HepG2 (cell line): Measurements from ENCODE around the gene RAPGEF6. TPM values are rescaled to one million over a fixed set of nuclear protein-coding genes. Genes with fewer than 3 reads are reported as not detected.

Experiments used
- ATAC-seq: fragments of 200-7000 bp; cut with Tn5 transposase; 3 replicates; pipeline ENCODE4 v1.9.1; 2020; ENCODE audit warnings: mild to moderate bottlenecking, moderate library complexity
- BruUV-seq: library from RNA; stranded (reverse); fragments of 400-500 nt; replicated peaks from 2 replicates; lab custom pipeline; 2021; lab: Mats Ljungman, UMichigan
- CTCF ChIA-PET: fragments of 300-600 bp; formaldehyde crosslinking; extraction: SDS; loops from one replicate; lab custom pipeline; 2021; ENCODE audit warnings: low total read pairs, inconsistent platforms, low intra/inter-chr PET ratio; lab: Yijun Ruan, JAX
- POLR2A ChIA-PET: fragments of 350-600 bp; sonication (Branson Sonifier 250); formaldehyde crosslinking; loops from one replicate; lab custom pipeline; 2020; ENCODE audit warnings: antibody characterized with exemption, inconsistent platforms; lab: Yijun Ruan, JAX
- DNase-seq: peaks from one replicate; pipeline ENCODE4 v3.0.0-alpha.2; 2015; ENCODE audit warnings: low spot score
- FAIRE-seq: peaks from 3 replicates; lab custom pipeline; 2011; peaks lifted over from hg19 to GRCh38; lab: Jason Lieb, UNC
- H2AFZ ChIP-seq: one replicate; pipeline ENCODE4 v1.6.1; 2011; ENCODE audit warnings: low read length, inconsistent platforms
- H3K27ac ChIP-seq: fragments of 300-600 bp; 3 replicates; pipeline ENCODE4 v1.8.0; 2011; ENCODE audit warnings: mixed run types, mild to moderate bottlenecking, mixed read lengths, low read length, inconsistent platforms; ENCODE audit not compliant: insufficient read depth; ENCODE audit errors: extremely low read length
- H3K27me3 ChIP-seq, 2 experiments: fragments of 200-600 bp in 1 of 2; 2 replicates in 1 of 2; 3 replicates in 1 of 2; pipeline versions ENCODE4 v1.6.0 to v1.8.0; 2011; ENCODE audit warnings: low read length in 2 of 2, mild to moderate bottlenecking in 2 of 2, moderate library complexity in 2 of 2, inconsistent platforms in 1 of 2; ENCODE audit not compliant: insufficient read depth in 2 of 2, control insufficient read depth in 1 of 2
- H3K36me3 ChIP-seq, 2 experiments: fragments of 200-600 bp in 1 of 2; replicated peaks in 1 of 2; 2 replicates in 1 of 2; 3 replicates in 1 of 2; pipeline versions ENCODE4 v1.5.1 to v1.8.0; 2011; ENCODE audit warnings: low read length in 2 of 2, inconsistent platforms in 1 of 2; ENCODE audit not compliant: insufficient read depth in 2 of 2, control insufficient read depth in 1 of 2
- H3K4me1 ChIP-seq: 2 replicates; pipeline ENCODE4 v1.5.1; 2012; ENCODE audit warnings: low read length, inconsistent platforms; ENCODE audit not compliant: insufficient read depth
- H3K4me2 ChIP-seq: 2 replicates; pipeline ENCODE4 v1.6.0; 2011; ENCODE audit warnings: low read depth, low read length, inconsistent platforms
- H3K4me3 ChIP-seq, 3 experiments: fragments of 200-600 bp in 1 of 3; sonication (generic), shearing (Covaris generic) in 1 of 3; replicated peaks in 1 of 3; 2 replicates each; pipeline ENCODE4 v1.5.1; 2011 to 2016; ENCODE audit warnings: low read length in 3 of 3, inconsistent platforms in 2 of 3, low read depth in 2 of 3, mild to moderate bottlenecking in 2 of 3, control low read depth in 1 of 3, mixed read lengths in 1 of 3; ENCODE audit not compliant: insufficient read depth in 1 of 3
- H3K79me2 ChIP-seq: one replicate; pipeline ENCODE4 v1.6.1; 2011; ENCODE audit warnings: low read length, inconsistent platforms; ENCODE audit not compliant: insufficient read depth
- H3K9ac ChIP-seq: 2 replicates; pipeline ENCODE4 v1.6.0; 2011; ENCODE audit warnings: mild to moderate bottlenecking, low read depth, low read length, inconsistent platforms; ENCODE audit not compliant: insufficient read depth
- H3K9me3 ChIP-seq: 2 replicates; pipeline ENCODE4 v1.5.1; 2012; ENCODE audit warnings: mild to moderate bottlenecking, low read length
- H4K20me1 ChIP-seq: 2 replicates; pipeline ENCODE4 v1.6.0; 2011; ENCODE audit warnings: inconsistent platforms, mild to moderate bottlenecking, low read length, moderate library complexity; ENCODE audit not compliant: insufficient read depth
- ATAD3A ChIP-seq: sonication (generic); formaldehyde crosslinking; IDR thresholded peaks from 2 replicates; pipeline ENCODE4 v1.4.0; 2020; ENCODE audit warnings: missing genetic modification reagents
- FOXA1 ChIP-seq, 2 experiments: fragments of 450-650 bp in 1 of 2; sonication (generic) in 1 of 2; formaldehyde crosslinking in 1 of 2; IDR thresholded peaks; 2 replicates each; pipeline versions ENCODE4 v1.4.0 to v1.6.1; 2016 to 2020; ENCODE audit warnings: missing genetic modification reagents in 1 of 2
- FOXA3 ChIP-seq: IDR thresholded peaks from 2 replicates; pipeline ENCODE4 v1.6.1; 2016; ENCODE audit warnings: missing genetic modification reagents, missing compliant biosample characterization
- STAG1 ChIP-seq: sonication (generic); formaldehyde crosslinking; IDR thresholded peaks from 2 replicates; pipeline ENCODE4 v1.4.0; 2020; ENCODE audit warnings: missing genetic modification reagents
- THAP11 ChIP-seq: IDR thresholded peaks from 2 replicates; pipeline ENCODE4 v1.6.1; 2016; ENCODE audit warnings: missing biosample characterization, missing genetic modification reagents
- ZNF441 ChIP-seq: sonication (generic); formaldehyde crosslinking; IDR thresholded peaks from 2 replicates; pipeline ENCODE4 v1.7.0; 2021; ENCODE audit warnings: missing genetic modification reagents, borderline replicate concordance
- ZSCAN29 ChIP-seq: sonication (generic); formaldehyde crosslinking; conservative IDR thresholded peaks from 2 replicates; pipeline ENCODE4 v1.4.0; 2020; ENCODE audit warnings: mild to moderate bottlenecking, missing genetic modification reagents
- WGBS: methylation state at CpG from one replicate; pipeline ENCODE4 v1.1.6; 2017; ENCODE audit warnings: low lambda C conversion rate; 5-methylcytosine and 5-hydroxymethylcytosine counted together
- in situ Hi-C: cut with HindIII; loops from 2 replicates; pipeline ENCODE4 v1.10.0; 2017; ENCODE audit warnings: low pct_unique_long_range_greater_than_20kb; ENCODE audit not compliant: extremely low pct_ligation_motif_present
- intact Hi-C: fragments of 100-400 bp; cut with micrococcal nuclease; formaldehyde crosslinking; loops from one replicate; pipeline ENCODE4 v1.10.0; 2022; ENCODE audit not compliant: unreplicated experiment
- polyA plus RNA-seq, 8 experiments: library from polyadenylated mRNA; depleted of rRNA in 3 of 8; stranded (reverse) in 7 of 8; unstranded in 1 of 8; fragments of >200 nt; fragmentation: Illumina TruSeq in 4 of 8; extraction: Trizol in 4 of 8; gene quantifications; 2 replicates each; pipeline versions ENCODE4 v1.2.1 to v1.2.3, GENCODE V29; 2011 to 2016; ENCODE audit warnings: low read depth in 4 of 8, missing spikeins in 1 of 8, mixed read lengths in 1 of 8; ENCODE audit not compliant: insufficient read depth in 1 of 8
- total RNA-seq, 5 experiments: library from RNA; depleted of rRNA; stranded (reverse); fragments of >200 nt; fragmentation: Illumina TruSeq; extraction: Trizol; gene quantifications; 2 replicates each; pipeline ENCODE4 v1.2.3, GENCODE V29; 2016; ENCODE audit warnings: low read depth in 1 of 5
- TF ChIP-seq, protein P1 (sequence below): fragments of 450-650 bp; IDR thresholded peaks from 2 replicates; pipeline ENCODE4 v1.6.1; 2017; ENCODE audit warnings: mild to moderate bottlenecking
- TF ChIP-seq, protein P2 (sequence below): sonication (generic); formaldehyde crosslinking; IDR thresholded peaks from 2 replicates; pipeline ENCODE4 v1.5.0; 2020; ENCODE audit warnings: mild to moderate bottlenecking, missing genetic modification reagents, moderate library complexity

Gene RAPGEF6
- total and polyA plus RNA-seq, 2 of the 13 experiments (the other 11 are each of a cell fraction or from before 2014, with no cell fraction given) = 7.7 to 24.6 TPM

DNA sequence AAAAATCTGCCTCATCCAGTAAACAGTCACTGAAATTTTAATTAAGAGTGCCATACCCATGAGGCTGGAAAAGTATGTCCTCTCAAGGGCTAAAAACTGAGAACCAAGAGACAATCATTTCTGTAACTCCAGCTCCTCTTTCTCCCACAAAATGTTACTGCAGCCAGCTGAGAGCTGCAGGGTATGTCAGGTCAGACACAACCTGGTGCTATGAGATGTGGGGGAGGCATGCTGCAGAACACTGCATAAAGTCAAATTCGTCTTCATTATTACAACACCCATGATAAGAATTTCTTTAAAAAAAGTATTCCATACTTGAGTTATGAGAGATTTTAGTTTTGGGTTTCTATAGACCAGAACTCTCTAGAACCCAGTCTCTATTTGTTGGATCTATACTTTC is 209.0 kb downstream of the RAPGEF6 start (continued):
- TF ChIP-seq, protein P1, sequence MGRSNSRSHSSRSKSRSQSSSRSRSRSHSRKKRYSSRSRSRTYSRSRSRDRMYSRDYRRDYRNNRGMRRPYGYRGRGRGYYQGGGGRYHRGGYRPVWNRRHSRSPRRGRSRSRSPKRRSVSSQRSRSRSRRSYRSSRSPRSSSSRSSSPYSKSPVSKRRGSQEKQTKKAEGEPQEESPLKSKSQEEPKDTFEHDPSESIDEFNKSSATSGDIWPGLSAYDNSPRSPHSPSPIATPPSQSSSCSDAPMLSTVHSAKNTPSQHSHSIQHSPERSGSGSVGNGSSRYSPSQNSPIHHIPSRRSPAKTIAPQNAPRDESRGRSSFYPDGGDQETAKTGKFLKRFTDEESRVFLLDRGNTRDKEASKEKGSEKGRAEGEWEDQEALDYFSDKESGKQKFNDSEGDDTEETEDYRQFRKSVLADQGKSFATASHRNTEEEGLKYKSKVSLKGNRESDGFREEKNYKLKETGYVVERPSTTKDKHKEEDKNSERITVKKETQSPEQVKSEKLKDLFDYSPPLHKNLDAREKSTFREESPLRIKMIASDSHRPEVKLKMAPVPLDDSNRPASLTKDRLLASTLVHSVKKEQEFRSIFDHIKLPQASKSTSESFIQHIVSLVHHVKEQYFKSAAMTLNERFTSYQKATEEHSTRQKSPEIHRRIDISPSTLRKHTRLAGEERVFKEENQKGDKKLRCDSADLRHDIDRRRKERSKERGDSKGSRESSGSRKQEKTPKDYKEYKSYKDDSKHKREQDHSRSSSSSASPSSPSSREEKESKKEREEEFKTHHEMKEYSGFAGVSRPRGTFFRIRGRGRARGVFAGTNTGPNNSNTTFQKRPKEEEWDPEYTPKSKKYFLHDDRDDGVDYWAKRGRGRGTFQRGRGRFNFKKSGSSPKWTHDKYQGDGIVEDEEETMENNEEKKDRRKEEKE = no peak
- TF ChIP-seq ZSCAN29 (CRISPR knock-in tag) = no peak
- no peak for TF ChIP-seq ATAD3A (CRISPR knock-in tag)

DNA sequence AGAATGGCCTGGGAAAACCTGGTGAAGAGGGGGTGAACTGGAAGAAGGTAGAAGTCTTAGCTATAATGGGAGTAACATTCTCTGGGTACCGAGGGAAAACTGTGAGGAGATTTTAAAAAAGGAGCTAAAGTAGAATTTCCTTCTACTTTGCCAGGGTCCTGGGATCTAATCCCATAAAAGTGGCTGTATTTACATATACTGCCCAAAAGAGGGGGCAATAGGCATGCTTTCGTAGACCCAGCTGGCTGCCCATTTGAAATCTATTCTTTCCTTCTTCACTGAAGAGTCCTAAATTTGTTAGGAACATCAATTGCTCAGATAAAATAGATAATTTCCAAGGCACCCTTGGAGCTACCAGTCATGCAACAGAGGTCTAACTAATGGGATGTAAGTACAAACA is 212.0 kb downstream of the RAPGEF6 start:
- POLR2A ChIA-PET = no interaction called here
- intact Hi-C loops = no loop called here
- no peaks in the 10 kb centered on the region for H4K20me1 ChIP-seq
- H3K4me2 ChIP-seq = no peak overlapping the region
- ATAC-seq (peak; percentile 69), DNase-seq (peak; percentile 15), FAIRE-seq (no peak)
- H3K36me3 ChIP-seq = peaks cover 12 to 37% of the 10 kb centered on the region in 2 experiments; a peak in 4 of 5 replicates
- H3K79me2 ChIP-seq = no peaks in the 10 kb centered on the region
- no peaks in the 10 kb centered on the region for H3K4me1 ChIP-seq
- H3K27ac ChIP-seq = no peak overlapping the region
- CTCF ChIA-PET = no interaction called here
- H3K27me3 ChIP-seq = no peaks in the 10 kb centered on the region
- WGBS = 89% methylated on average over 2 of the region's 2 CpGs
- no peak overlapping the region for H3K9ac ChIP-seq
- in situ Hi-C loops = no loop called here
- no peak for TF ChIP-seq FOXA1 (IDR thresholded peaks at IDR 0.05)
- TF ChIP-seq FOXA1 (CRISPR knock-in tag; IDR thresholded peaks at IDR 0.05) = peak; percentile 41
- TF ChIP-seq ZNF441 (CRISPR knock-in tag) = no peak
- TF ChIP-seq, protein P2, sequence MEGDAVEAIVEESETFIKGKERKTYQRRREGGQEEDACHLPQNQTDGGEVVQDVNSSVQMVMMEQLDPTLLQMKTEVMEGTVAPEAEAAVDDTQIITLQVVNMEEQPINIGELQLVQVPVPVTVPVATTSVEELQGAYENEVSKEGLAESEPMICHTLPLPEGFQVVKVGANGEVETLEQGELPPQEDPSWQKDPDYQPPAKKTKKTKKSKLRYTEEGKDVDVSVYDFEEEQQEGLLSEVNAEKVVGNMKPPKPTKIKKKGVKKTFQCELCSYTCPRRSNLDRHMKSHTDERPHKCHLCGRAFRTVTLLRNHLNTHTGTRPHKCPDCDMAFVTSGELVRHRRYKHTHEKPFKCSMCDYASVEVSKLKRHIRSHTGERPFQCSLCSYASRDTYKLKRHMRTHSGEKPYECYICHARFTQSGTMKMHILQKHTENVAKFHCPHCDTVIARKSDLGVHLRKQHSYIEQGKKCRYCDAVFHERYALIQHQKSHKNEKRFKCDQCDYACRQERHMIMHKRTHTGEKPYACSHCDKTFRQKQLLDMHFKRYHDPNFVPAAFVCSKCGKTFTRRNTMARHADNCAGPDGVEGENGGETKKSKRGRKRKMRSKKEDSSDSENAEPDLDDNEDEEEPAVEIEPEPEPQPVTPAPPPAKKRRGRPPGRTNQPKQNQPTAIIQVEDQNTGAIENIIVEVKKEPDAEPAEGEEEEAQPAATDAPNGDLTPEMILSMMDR (CRISPR knock-in tag) = peak; percentile 55
- TF ChIP-seq STAG1 (CRISPR knock-in tag) = peak; percentile 68
- TF ChIP-seq FOXA3 = peak; percentile 7; the same call in 1 of the 2 replicates
- no peak for TF ChIP-seq THAP11
- H3K9me3 ChIP-seq = no peaks in the 10 kb centered on the region
- H3K4me3 ChIP-seq = no peak overlapping the region
- BruUV-seq = no TSS peak
- no peak overlapping the region for H2AFZ ChIP-seq
